NCI-H2196 treated with DMSO at 0.1 percent for 48 hours (cell line): ENCODE results near the gene TWIST2.

Source experiments
- DNase-seq: peaks from one replicate; lab custom pipeline; 2025; ENCODE audit not compliant: unreplicated experiment; lab: John Stamatoyannopoulos, UW

TWIST2 gene

GRCh38 chr2:238950551-238950950 lies 102.7 kb downstream of the TWIST2 start:
- DNase-seq: no peak

GRCh38 chr2:238952261-238952919 lies 104.5 kb downstream of the TWIST2 start:
- no peak for DNase-seq

- DNase-seq: no peak
Measured at GRCh38 chr2:238954841-238955591, 107.1 kb downstream of the TWIST2 start.

- DNase-seq: no peak
Measured at GRCh38 chr2:238955648-238956531, 108.0 kb downstream of the TWIST2 start.

GRCh38 chr2:238956676-238957075 lies 108.8 kb downstream of the TWIST2 start:
- peak; percentile 36 for DNase-seq
